Tibial nerve (tissue), 3 donors: ENCODE results near the gene NEK2.

Source experiments
- CTCF ChIP-seq, 5 experiments: fragments of 200-600 bp in 3 of 5; fragments of 450-650 bp in 2 of 5; sonication (generic) in 3 of 5; IDR thresholded peaks; one replicate each; pipeline ENCODE4 v1.5.1; 2016 to 2019; ENCODE audit warnings: antibody characterized with exemption in 5 of 5, mild to moderate bottlenecking in 3 of 5, moderate library complexity in 2 of 5
- POLR2A ChIP-seq, 2 donors: fragments of 450-650 bp; IDR thresholded peaks; one replicate each; pipeline ENCODE4 v1.6.1; 2017; ENCODE audit warnings: antibody characterized with exemption in 2 of 2, mild to moderate bottlenecking in 2 of 2, moderate library complexity in 2 of 2

GRCh38 chr1:211698161-211699026, 23.0 kb upstream of the NEK2 start:
- TF ChIP-seq POLR2A (IDR thresholded peaks at IDR 0.05) (no peak), CTCF (IDR thresholded peaks at IDR 0.05) (peak; percentile 76 to 88 (median 84))
